Parathyroid adenoma (tissue), 2 donors: Measurements from ENCODE around the gene SNX27.

Source experiments
- H2AFZ ChIP-seq: fragments of 300-600 bp; sonication (generic); one replicate; pipeline ENCODE4 v1.7.0; 2017; ENCODE audit warnings: antibody characterized with exemption, mild to moderate bottlenecking
- H3K27ac ChIP-seq: fragments of 300-600 bp; sonication (generic); one replicate; pipeline ENCODE4 v1.7.0; 2017
- H3K27me3 ChIP-seq: fragments of 300-600 bp; sonication (generic); one replicate; pipeline ENCODE4 v1.7.0; 2017; ENCODE audit warnings: low read length; ENCODE audit not compliant: control insufficient read depth, insufficient read depth
- H3K36me3 ChIP-seq: fragments of 300-600 bp; sonication (generic); one replicate; pipeline ENCODE4 v1.7.0; 2017; ENCODE audit warnings: low read length; ENCODE audit not compliant: control insufficient read depth, insufficient read depth
- H3K4me1 ChIP-seq: fragments of 300-600 bp; sonication (generic); one replicate; pipeline ENCODE4 v1.7.0; 2017; ENCODE audit warnings: control low read depth
- H3K4me2 ChIP-seq: fragments of 300-600 bp; sonication (generic); one replicate; pipeline ENCODE4 v1.7.0; 2017; ENCODE audit warnings: low read length
- H3K4me3 ChIP-seq: fragments of 300-600 bp; sonication (generic); one replicate; pipeline ENCODE4 v1.7.0; 2017; ENCODE audit warnings: low read depth, low read length
- H3K79me2 ChIP-seq: fragments of 300-600 bp; sonication (generic); one replicate; pipeline ENCODE4 v1.7.0; 2017; ENCODE audit warnings: control low read depth
- H3K9ac ChIP-seq: fragments of 300-600 bp; sonication (generic); one replicate; pipeline ENCODE4 v1.7.0; 2017; ENCODE audit warnings: mild to moderate bottlenecking
- H3K9me3 ChIP-seq: fragments of 300-600 bp; sonication (generic); one replicate; pipeline ENCODE4 v1.7.0; 2017; ENCODE audit warnings: low read length; ENCODE audit not compliant: control insufficient read depth
- TF ChIP-seq, protein P1 (sequence below): fragments of 300-600 bp; sonication (generic); IDR thresholded peaks from one replicate; pipeline ENCODE4 v1.7.0; 2017; ENCODE audit warnings: antibody characterized with exemption, mild to moderate bottlenecking
- donor health status: primary hyperparathyroidism.

Gene SNX27

DNA sequence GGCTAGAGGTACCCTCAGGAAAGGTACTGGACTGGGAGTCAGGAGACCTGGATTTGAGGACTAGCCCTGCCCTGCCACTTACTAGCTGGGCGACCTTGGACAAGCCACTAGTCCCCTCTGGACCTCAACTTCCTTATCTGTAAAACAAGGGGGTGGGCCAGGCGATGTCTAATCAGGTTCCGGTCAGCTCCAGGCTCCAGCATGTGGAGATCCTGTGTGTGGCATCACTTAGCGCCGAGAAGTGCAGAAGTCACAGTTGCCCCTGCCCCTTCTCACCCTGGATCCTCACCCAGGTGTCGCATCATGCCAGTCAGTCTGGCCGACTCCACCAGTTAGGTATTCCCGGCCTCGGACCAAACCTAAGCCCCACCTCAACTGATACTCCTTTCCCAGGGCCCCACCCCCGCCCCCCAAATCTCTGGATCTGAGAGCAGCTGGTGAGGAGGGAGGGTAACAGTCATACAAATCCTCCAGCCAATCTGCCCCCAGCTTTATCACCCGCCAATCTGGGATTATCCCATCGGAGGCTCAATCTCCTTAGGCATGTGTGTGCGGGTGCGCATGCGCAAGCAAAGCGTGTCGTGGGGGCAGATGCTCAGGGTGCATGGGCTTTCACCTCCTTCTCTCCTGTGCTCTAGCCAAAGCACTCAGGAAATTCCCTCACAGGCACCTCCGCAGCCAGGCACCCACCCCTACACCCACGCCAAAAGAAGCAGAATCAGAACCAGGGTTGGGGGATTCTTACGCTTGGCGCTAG lies 99.4 kb downstream of the SNX27 start:
- H3K27ac ChIP-seq: no peak overlapping the region
- H3K36me3 ChIP-seq: no peaks in the 10 kb centered on the region
- no peak overlapping the region for H3K4me3 ChIP-seq
- H2AFZ ChIP-seq: no peak overlapping the region
- H3K4me1 ChIP-seq: no peaks in the 10 kb centered on the region
- H3K27me3 ChIP-seq: no peaks in the 10 kb centered on the region
- no peaks in the 10 kb centered on the region for H3K79me2 ChIP-seq
- no peaks in the 10 kb centered on the region for H3K9me3 ChIP-seq
- TF ChIP-seq, protein P1, sequence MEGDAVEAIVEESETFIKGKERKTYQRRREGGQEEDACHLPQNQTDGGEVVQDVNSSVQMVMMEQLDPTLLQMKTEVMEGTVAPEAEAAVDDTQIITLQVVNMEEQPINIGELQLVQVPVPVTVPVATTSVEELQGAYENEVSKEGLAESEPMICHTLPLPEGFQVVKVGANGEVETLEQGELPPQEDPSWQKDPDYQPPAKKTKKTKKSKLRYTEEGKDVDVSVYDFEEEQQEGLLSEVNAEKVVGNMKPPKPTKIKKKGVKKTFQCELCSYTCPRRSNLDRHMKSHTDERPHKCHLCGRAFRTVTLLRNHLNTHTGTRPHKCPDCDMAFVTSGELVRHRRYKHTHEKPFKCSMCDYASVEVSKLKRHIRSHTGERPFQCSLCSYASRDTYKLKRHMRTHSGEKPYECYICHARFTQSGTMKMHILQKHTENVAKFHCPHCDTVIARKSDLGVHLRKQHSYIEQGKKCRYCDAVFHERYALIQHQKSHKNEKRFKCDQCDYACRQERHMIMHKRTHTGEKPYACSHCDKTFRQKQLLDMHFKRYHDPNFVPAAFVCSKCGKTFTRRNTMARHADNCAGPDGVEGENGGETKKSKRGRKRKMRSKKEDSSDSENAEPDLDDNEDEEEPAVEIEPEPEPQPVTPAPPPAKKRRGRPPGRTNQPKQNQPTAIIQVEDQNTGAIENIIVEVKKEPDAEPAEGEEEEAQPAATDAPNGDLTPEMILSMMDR: no peak
- no peak overlapping the region for H3K9ac ChIP-seq
- H3K4me2 ChIP-seq: no peak overlapping the region

DNA sequence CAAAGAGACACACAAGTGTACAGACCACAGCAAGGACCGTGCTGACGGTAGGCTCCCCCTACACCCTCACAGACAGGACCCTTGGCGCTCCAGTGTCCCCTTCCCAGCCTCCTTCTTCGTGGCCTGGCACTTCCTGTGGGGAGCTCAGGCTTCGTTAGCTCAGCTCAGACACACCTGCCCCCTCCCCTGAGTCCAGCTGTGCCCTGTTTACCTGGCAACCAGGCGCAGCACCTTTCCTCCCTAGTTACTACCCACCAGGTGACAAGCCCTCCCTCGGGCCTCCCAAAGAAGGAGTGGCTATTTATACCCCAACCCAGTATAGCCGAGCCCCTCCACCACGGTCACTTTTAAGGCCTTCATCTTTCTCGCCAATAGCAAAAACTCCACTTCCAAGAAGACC lies 100.1 kb downstream of the SNX27 start:
- no peaks in the 10 kb centered on the region for H3K36me3 ChIP-seq
- H3K9ac ChIP-seq: no peak overlapping the region
- H3K4me1 ChIP-seq: no peaks in the 10 kb centered on the region
- no peak overlapping the region for H3K4me3 ChIP-seq
- H3K79me2 ChIP-seq: no peaks in the 10 kb centered on the region
- TF ChIP-seq, protein P1: no peak
- H3K4me2 ChIP-seq: no peak overlapping the region
- H2AFZ ChIP-seq: no peak overlapping the region
- H3K27ac ChIP-seq: no peak overlapping the region
- H3K27me3 ChIP-seq: no peaks in the 10 kb centered on the region
- no peaks in the 10 kb centered on the region for H3K9me3 ChIP-seq

DNA sequence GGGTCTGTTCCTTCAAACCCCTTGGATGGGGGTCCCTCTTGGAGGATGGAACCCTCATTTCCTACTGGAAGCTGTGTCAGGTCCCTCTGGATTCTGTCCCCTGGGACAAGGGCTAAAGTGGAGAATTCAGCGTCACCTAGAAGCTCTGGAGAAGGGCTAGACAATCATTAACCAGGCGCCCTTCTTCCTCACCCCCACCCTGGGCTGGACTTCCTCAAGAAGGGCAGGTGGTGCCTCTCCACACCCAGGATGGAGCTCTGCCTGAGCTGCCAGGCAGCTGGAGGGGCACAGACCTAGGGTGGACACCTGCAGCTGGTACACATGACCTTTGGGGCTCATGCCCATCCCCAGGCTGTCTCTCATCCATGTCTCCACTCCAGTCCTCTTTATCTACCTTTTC lies 101.2 kb downstream of the SNX27 start:
- H3K9ac ChIP-seq: no peak overlapping the region

DNA sequence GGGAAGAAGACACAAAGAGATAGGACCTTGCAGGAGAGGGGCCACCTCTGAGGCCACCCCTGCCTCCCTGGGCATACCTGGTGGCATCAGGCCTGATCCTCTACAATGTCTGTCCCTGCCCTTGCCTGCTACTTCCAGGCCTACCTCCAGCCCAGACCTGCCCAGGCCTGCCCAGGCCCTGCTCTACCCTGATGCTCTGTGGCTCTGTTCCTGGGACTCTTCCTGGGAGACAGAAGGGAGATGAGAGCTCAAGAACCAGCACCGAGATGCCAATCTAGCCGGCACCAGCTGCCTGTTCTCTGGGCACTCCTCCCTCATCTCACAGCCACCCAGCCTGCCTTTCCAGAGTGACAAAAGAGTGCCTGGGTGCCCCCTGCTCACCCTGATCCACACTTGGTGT lies 102.0 kb downstream of the SNX27 start:
- Histone ChIP-seq H3K9me3 (no peaks in the 10 kb centered on the region), H3K4me3 (no peak overlapping the region), H3K4me2 (no peak overlapping the region), H3K9ac (no peak overlapping the region), H3K36me3 (no peaks in the 10 kb centered on the region), H3K27me3 (no peaks in the 10 kb centered on the region), H3K4me1 (peaks cover 6% of the 10 kb centered on the region), H3K79me2 (no peaks in the 10 kb centered on the region), H3K27ac (no peak overlapping the region), H2AFZ (no peak overlapping the region)
- TF ChIP-seq, protein P1: no peak

More for the DNA sequence above, 101.2 kb downstream of the SNX27 start:
- Histone ChIP-seq H3K4me2 (no peak overlapping the region), H3K27ac (no peak overlapping the region), H3K79me2 (no peaks in the 10 kb centered on the region), H3K36me3 (no peaks in the 10 kb centered on the region), H3K27me3 (no peaks in the 10 kb centered on the region), H2AFZ (no peak overlapping the region), H3K4me3 (no peak overlapping the region), H3K4me1 (peaks cover 1% of the 10 kb centered on the region), H3K9me3 (no peaks in the 10 kb centered on the region)
- TF ChIP-seq, protein P1: no peak
